ENCODE measurements around the gene THAP2. TPM values are rescaled to one million over a fixed set of nuclear protein-coding genes. Genes with fewer than 3 reads are reported as not detected.

THAP2 gene
- polyA plus RNA-seq, 1 experiment = 1.1 TPM

GRCh38 chr12:71682466-71682865 lies 18.4 kb downstream of the THAP2 start:
- CTCF ChIA-PET = no interaction called here
- Histone ChIP-seq H3K36me3 (ENCODE audit: control insufficient read depth, insufficient read depth, low read length) (no peaks in the 10 kb centered on the region), H3K27me3 (ENCODE audit: control insufficient read depth, insufficient read depth, low read length) (no peaks in the 10 kb centered on the region), H3K4me3 (ENCODE audit: low read depth, low read length) (no peak overlapping the region)
- no peak for DNase-seq (ENCODE audit: low read depth)
- POLR2A ChIA-PET = no interaction called here
- TF ChIP-seq CTCF (IDR thresholded peaks at IDR 0.05; ENCODE audit: insufficient read depth, low read depth, low read length) = no peak

GRCh38 chr12:71683633-71684032 lies 19.5 kb downstream of the THAP2 start:
- H3K4me3 ChIP-seq (ENCODE audit: low read depth, low read length) = no peak overlapping the region
- no peaks in the 10 kb centered on the region for H3K27me3 ChIP-seq (ENCODE audit: control insufficient read depth, insufficient read depth, low read length)
- no peaks in the 10 kb centered on the region for H3K36me3 ChIP-seq (ENCODE audit: control insufficient read depth, insufficient read depth, low read length)
- CTCF ChIA-PET = interaction anchor here (1.0 to 2.4 kb wide), 2 partner anchors 14 to 20 kb away, joined by 3 to 7 read pairs; partner anchors contain the start of genes THAP2 and ZFC3H1
- no peak for DNase-seq (ENCODE audit: low read depth)
- POLR2A ChIA-PET = no interaction called here
- TF ChIP-seq CTCF (IDR thresholded peaks at IDR 0.05; ENCODE audit: insufficient read depth, low read depth, low read length) = no peak

DNA sequence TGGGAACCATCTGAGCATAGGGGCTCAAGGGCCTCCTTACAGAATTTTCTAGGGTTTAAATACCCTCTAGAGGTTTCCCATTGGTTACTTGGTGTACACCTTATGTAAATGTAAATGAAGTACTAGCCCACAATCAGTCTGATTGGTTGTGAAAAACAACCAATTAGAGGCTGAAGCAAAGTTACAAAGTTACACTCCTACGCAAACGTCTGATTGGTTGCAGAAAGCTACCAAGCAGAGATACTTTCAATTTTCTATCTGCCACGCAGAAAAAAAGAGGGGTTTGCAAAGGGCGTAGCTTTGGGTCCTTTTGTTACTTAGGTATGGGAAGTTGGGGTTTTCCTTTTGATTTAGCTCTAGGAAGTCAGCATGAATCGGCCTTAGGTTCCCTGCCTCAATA lies 20.0 kb downstream of the THAP2 start:
- no peak overlapping the region for H3K4me3 ChIP-seq (ENCODE audit: low read depth, low read length)
- no peak for DNase-seq (ENCODE audit: low read depth)
- no peaks in the 10 kb centered on the region for H3K27me3 ChIP-seq (ENCODE audit: control insufficient read depth, insufficient read depth, low read length)
- CTCF ChIA-PET = interaction anchor here (1.0 to 2.4 kb wide), 4 partner anchors 14 to 64 kb away, joined by 3 to 10 read pairs (median 5); partner anchors contain the start of genes THAP2 and ZFC3H1
- POLR2A ChIA-PET = no interaction called here
- no peak for TF ChIP-seq CTCF (IDR thresholded peaks at IDR 0.05; ENCODE audit: insufficient read depth, low read depth, low read length)
- H3K36me3 ChIP-seq (ENCODE audit: control insufficient read depth, insufficient read depth, low read length) = no peaks in the 10 kb centered on the region

GRCh38 chr12:71685312-71685906 lies 21.3 kb downstream of the THAP2 start:
- POLR2A ChIA-PET = interaction anchor here (1.0 kb wide), 1 partner anchor 22 kb away, joined by 3 read pairs; the partner anchor contains the start of gene ZFC3H1
- CTCF ChIA-PET = interaction anchor here (1.0 to 2.4 kb wide), 7 partner anchors 11 to 61 kb away, joined by 3 to 10 read pairs (median 7); partner anchors contain the start of genes THAP2 and ZFC3H1
- no peaks in the 10 kb centered on the region for H3K27me3 ChIP-seq (ENCODE audit: control insufficient read depth, insufficient read depth, low read length)
- no peak for DNase-seq (ENCODE audit: low read depth)
- H3K4me3 ChIP-seq (ENCODE audit: low read depth, low read length) = peak overlapping the region; percentile 85
- no peaks in the 10 kb centered on the region for H3K36me3 ChIP-seq (ENCODE audit: control insufficient read depth, insufficient read depth, low read length)
- TF ChIP-seq CTCF (IDR thresholded peaks at IDR 0.05; ENCODE audit: insufficient read depth, low read depth, low read length) = no peak

DNA sequence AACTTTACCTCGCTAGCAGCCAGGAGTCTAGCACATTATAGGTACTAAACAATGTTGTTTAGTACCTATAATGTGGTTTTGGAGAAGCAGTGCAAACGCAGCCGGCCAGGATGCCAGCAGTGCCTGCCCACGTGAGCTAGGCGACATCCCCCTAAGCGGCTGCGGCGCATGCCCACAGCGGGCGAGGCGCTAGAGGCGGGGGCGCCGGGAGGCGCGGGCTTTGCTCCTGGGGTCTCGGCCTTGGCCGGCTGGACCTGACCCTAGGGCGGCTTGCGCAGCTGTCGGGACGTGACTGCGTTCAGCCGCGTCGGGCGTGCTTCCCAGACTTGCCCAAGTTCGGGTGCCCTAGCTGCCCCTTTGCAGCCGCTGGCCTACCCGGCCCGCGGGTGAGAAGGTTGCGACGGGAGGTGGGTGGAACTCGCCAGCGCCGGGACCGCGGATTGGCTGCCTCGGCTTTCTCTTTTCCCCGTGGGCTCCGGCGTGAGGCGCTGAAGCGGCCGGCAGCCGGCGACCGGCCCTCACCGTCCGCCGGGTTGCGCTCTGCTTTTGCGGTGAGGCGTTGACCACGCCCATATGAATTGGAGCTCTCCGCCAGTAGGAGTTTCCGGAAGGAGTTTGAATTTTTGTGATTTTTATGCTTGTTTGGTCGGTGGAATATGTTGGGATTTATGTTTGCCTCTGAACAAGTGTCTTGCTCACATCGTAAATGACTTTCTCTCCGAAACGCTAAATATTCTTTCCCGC lies 22.0 kb downstream of the THAP2 start, which contains the start of gene TMEM19:
TMEM19 (plus strand) TSS at position 169 of the 744 bp plus-strand sequence. CDS start 599 bp downstream, outside the sequence.
- Histone ChIP-seq H3K27me3 (ENCODE audit: control insufficient read depth, insufficient read depth, low read length) (no peaks in the 10 kb centered on the region), H3K4me3 (ENCODE audit: low read depth, low read length) (peak within 1 kb of the TSS; percentile 85), H3K36me3 (ENCODE audit: control insufficient read depth, insufficient read depth, low read length) (no peaks in the 10 kb centered on the region)
- ChIA-PET POLR2A (interaction anchor here (1.0 kb wide), 2 partner anchors 23 kb away, joined by 3 read pairs; partner anchors contain the start of gene ZFC3H1), CTCF (interaction anchor here (0.9 to 2.4 kb wide), 9 partner anchors 9 to 61 kb away, joined by 3 to 10 read pairs (median 3); partner anchors contain the start of genes THAP2 and ZFC3H1)
- peak; percentile 56 for DNase-seq (ENCODE audit: low read depth)
- TF ChIP-seq CTCF (IDR thresholded peaks at IDR 0.05; ENCODE audit: insufficient read depth, low read depth, low read length) = peak; percentile 44; the same call in 1 of the 2 replicates
